22Rv1 (cell line): ENCODE measurements around the gene MAPK8IP2.

Experiments used
- H3K27ac ChIP-seq: fragments of 450-650 bp; 2 replicates; pipeline ENCODE4 v1.5.1; 2017
- CTCF ChIP-seq: fragments of 450-650 bp; IDR thresholded peaks from 2 replicates; pipeline ENCODE4 v1.5.1; 2017; ENCODE audit warnings: mild to moderate bottlenecking
- ZFX ChIP-seq: fragments of 450-650 bp; IDR thresholded peaks from 2 replicates; pipeline ENCODE4 v1.6.1; 2017; ENCODE audit warnings: antibody characterized with exemption, borderline replicate concordance

Gene MAPK8IP2

GRCh38 chr22:50579752-50580151 lies 20.8 kb upstream of the MAPK8IP2 start:
- 0 out of 2 replicates have a peak overlapping the region, but pooled peaks have one; percentile 13 for H3K27ac ChIP-seq
- TF ChIP-seq CTCF (no peak), ZFX (no peak)

GRCh38 chr22:50581031-50581949 lies 19.3 kb upstream of the MAPK8IP2 start:
- TF ChIP-seq CTCF, result no peak
- H3K27ac ChIP-seq, result peak overlapping the region; percentile 97

GRCh38 chr22:50581950-50582492 lies 18.6 kb upstream of the MAPK8IP2 start:
- TF ChIP-seq CTCF (no peak), ZFX (no peak)
- H3K27ac ChIP-seq, result peak overlapping the region; percentile 97

- TF ChIP-seq CTCF, result no peak
- TF ChIP-seq ZFX, result no peak
- peak within 1 kb of the TSS; percentile 97 for H3K27ac ChIP-seq
Observed at GRCh38 chr22:50582493-50583293, 17.9 kb upstream of the MAPK8IP2 start, which contains the start of gene CHKB. Gene CHKB (minus strand): TSS chr22:50582849. CDS start chr22:50582781, 68 bp downstream.

- peak overlapping the region; percentile 97 for H3K27ac ChIP-seq
- TF ChIP-seq ZFX (no peak), CTCF (no peak)
Observed at GRCh38 chr22:50583294-50583861, 17.2 kb upstream of the MAPK8IP2 start.

- no peak overlapping the region for H3K27ac ChIP-seq
- no peak for TF ChIP-seq CTCF
- TF ChIP-seq ZFX, result no peak
Observed at GRCh38 chr22:50584106-50585096, 16.2 kb upstream of the MAPK8IP2 start.
